ENCODE data around the gene MRPS22. TPM values are rescaled to one million over a fixed set of nuclear protein-coding genes. Genes with fewer than 3 reads are reported as not detected.

The MRPS22 gene
- total and polyA plus RNA-seq, 9 of the 15 experiments (the other 6 are each of a cell fraction or from before 2014, with no cell fraction given): 148 to 397 (median 229) TPM

DNA sequence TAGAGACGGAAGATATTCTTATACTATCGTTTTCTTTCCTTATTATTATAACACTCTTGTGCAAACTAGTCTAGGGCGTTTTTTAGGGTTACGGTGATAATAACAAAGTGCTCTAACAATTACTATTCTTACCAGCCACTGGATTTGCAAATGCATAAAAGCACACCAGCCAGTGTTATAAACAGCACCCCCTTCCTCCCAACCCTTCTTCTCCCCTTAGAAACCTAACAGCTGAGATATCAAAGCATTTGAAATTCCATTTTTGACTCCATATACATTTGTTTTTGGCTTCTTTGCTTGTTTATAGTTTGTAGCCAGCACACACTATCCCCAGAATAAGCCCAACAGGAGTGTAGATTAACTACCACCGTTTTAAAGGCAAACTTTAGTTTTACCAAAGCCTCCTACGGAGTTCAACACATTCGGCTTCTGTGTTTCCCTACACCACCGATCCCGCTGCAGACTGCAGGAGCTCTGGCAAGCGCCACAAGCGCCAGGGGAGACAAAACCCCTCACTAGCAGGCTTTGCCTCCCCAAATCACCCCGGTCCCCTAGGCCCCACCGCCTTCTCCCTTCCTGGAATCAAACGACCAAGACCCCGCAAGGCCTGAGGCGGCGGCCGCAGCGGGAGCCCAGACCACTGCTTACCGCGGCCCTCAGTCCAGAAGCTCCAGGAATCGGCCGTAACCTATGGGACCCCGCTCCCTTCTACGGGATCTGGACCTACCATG lies 45.2 kb downstream of the MRPS22 start (continued):
- TF ChIP-seq UBTF (IDR thresholded peaks at IDR 0.05; ENCODE audit: borderline replicate concordance in 1 of 2, low read depth in 2 of 2, low read length in 2 of 2) (0 out of 4 replicates have a peak, but pooled peaks of 1 of the 2 experiments have one; percentile 5), MTA1 (IDR thresholded peaks at IDR 0.05; ENCODE audit: borderline replicate concordance) (no peak), SAP30 (IDR thresholded peaks at IDR 0.05; ENCODE audit: borderline replicate concordance, insufficient read depth, low read depth, low read length, poor library complexity, severe bottlenecking) (peak; percentile 72), NFE2L1 (tag; IDR thresholded peaks at IDR 0.05; ENCODE audit: borderline replicate concordance, low read depth) (no peak), ZNF445 (CRISPR knock-in tag; IDR thresholded peaks at IDR 0.05; ENCODE audit: low read depth) (0 out of 2 replicates have a peak, but pooled peaks have one; percentile 8), DIDO1 (tag; IDR thresholded peaks at IDR 0.05; ENCODE audit: low read depth) (peak; percentile 72), HSF4 (CRISPR knock-in tag; IDR thresholded peaks at IDR 0.05; ENCODE audit: borderline replicate concordance) (no peak), CREB3L1 (IDR thresholded peaks at IDR 0.05; ENCODE audit: borderline replicate concordance, low read depth) (no peak), GMEB1 (CRISPR knock-in tag; IDR thresholded peaks at IDR 0.05) (no peak), PHF8 (IDR thresholded peaks at IDR 0.05; ENCODE audit: borderline replicate concordance, low read length) (peak; percentile 89), PRPF4 (IDR thresholded peaks at IDR 0.05; ENCODE audit: insufficient read depth, low read depth, low read length, poor library complexity, severe bottlenecking) (no peak), GTF2A2 (tag; IDR thresholded peaks at IDR 0.05) (no peak), ETV1 (tag; conservative IDR thresholded peaks at IDR 0.05; ENCODE audit: low read depth) (no peak), KAT7 (CRISPR knock-in tag; IDR thresholded peaks at IDR 0.05; ENCODE audit: borderline replicate concordance) (peak; percentile 96), FOXJ2 (tag; IDR thresholded peaks at IDR 0.05) (0 out of 2 replicates have a peak, but pooled peaks have one; percentile 22), ZBTB1 (CRISPR knock-in tag; IDR thresholded peaks at IDR 0.05; ENCODE audit: borderline replicate concordance, low read depth) (peak; percentile 75; the same call in 1 of the 2 replicates), ZNF212 (CRISPR knock-in tag; IDR thresholded peaks at IDR 0.05) (no peak), HDGF (IDR thresholded peaks at IDR 0.05) (0 out of 2 replicates have a peak, but pooled peaks have one; percentile 43), MEF2D (tag; conservative IDR thresholded peaks at IDR 0.05; ENCODE audit: low read depth) (no peak)
- TF ChIP-seq, protein P1, sequence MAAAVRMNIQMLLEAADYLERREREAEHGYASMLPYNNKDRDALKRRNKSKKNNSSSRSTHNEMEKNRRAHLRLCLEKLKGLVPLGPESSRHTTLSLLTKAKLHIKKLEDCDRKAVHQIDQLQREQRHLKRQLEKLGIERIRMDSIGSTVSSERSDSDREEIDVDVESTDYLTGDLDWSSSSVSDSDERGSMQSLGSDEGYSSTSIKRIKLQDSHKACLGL (CRISPR knock-in tag; IDR thresholded peaks at IDR 0.05; ENCODE audit: borderline replicate concordance, poor library complexity, severe bottlenecking): no peak
